ENCODE data around the gene SAMSN1.

DNA sequence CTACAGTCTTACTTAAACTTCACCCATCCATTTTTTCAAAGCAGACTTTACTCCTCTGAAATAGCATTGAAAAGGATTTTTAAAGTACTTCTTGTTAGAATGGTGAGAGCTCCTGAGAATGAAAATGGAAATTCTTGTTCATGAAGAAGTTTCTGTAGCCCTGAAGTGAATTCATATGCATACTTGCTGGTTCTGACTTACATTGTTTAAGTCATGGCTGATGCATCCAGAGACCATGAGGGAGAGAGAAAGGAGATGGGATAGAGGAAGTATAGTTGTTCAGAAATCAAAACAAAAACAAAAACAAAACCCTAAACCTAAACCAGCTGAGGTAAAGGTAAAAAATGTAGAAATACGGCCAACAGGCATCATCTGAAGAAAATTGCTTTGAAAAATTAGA lies 27.1 kb upstream of the SAMSN1 start:
- TF ChIP-seq, protein P1, sequence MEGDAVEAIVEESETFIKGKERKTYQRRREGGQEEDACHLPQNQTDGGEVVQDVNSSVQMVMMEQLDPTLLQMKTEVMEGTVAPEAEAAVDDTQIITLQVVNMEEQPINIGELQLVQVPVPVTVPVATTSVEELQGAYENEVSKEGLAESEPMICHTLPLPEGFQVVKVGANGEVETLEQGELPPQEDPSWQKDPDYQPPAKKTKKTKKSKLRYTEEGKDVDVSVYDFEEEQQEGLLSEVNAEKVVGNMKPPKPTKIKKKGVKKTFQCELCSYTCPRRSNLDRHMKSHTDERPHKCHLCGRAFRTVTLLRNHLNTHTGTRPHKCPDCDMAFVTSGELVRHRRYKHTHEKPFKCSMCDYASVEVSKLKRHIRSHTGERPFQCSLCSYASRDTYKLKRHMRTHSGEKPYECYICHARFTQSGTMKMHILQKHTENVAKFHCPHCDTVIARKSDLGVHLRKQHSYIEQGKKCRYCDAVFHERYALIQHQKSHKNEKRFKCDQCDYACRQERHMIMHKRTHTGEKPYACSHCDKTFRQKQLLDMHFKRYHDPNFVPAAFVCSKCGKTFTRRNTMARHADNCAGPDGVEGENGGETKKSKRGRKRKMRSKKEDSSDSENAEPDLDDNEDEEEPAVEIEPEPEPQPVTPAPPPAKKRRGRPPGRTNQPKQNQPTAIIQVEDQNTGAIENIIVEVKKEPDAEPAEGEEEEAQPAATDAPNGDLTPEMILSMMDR (IDR thresholded peaks at IDR 0.05), result no peak
- TF ChIP-seq POLR2A (IDR thresholded peaks at IDR 0.05), result no peak
- no peak for TF ChIP-seq EP300 (IDR thresholded peaks at IDR 0.05)
